AG04449 (cell line): ENCODE data around the gene CRYBB1.
A peak's percentile ranks its signal among the peaks of the same experiment; 100 is the strongest.

Experiments used
- CTCF ChIA-PET: fragments of 350-600 bp; formaldehyde crosslinking; extraction: SDS; loops from one replicate; lab custom pipeline; 2021; ENCODE audit warnings: antibody characterized with exemption; lab: Yijun Ruan, JAX
- POLR2A ChIA-PET: fragments of 400-600, 350-600 bp; formaldehyde crosslinking; extraction: SDS; loops from one replicate; lab custom pipeline; 2020; ENCODE audit warnings: antibody characterized with exemption, inconsistent platforms; lab: Yijun Ruan, JAX
- DNase-seq: peaks from one replicate; pipeline ENCODE4 v3.0.0-alpha.2; 2010; ENCODE audit warnings: low read depth, low spot score
- H3K4me3 ChIP-seq: 2 replicates; pipeline ENCODE4 v1.5.1; 2011; ENCODE audit warnings: low read depth, mild to moderate bottlenecking, control low read depth, low read length
- CTCF ChIP-seq: IDR thresholded peaks from one replicate; pipeline ENCODE4 v1.5.1; 2011; ENCODE audit warnings: mild to moderate bottlenecking, moderate library complexity, low read length, control low read depth, inconsistent platforms; ENCODE audit not compliant: insufficient read depth; ENCODE audit errors: missing control alignments

Gene CRYBB1

GRCh38 chr22:26617271-26618199, at the start of gene CRYBB1:
CRYBB1 (minus strand) TSS chr22:26618027; CDS start chr22:26616319, 1,708 bp downstream.
- no peak for TF ChIP-seq CTCF
- ChIA-PET CTCF (no interaction called here), POLR2A (no interaction called here)
- no peak within 1 kb of the TSS for H3K4me3 ChIP-seq
- no peak for DNase-seq

GRCh38 chr22:26667140-26667539, 49.3 kb upstream of the CRYBB1 start:
- CTCF ChIA-PET, result interaction anchor here (0.6 to 9.6 kb wide), 9 partner anchors 9 to 1165 kb away, joined by 3 to 150 read pairs (median 13); partner anchors contain the start of genes HPS4 and SRRD
- no peak overlapping the region for H3K4me3 ChIP-seq
- TF ChIP-seq CTCF, result no peak
- DNase-seq, result no peak
- POLR2A ChIA-PET, result interaction anchor here (1.0 kb wide), 1 partner anchor 155 kb away, joined by 3 read pairs; the partner anchor contains the start of gene TFIP11

GRCh38 chr22:26665813-26666231, 48.0 kb upstream of the CRYBB1 start:
- ChIA-PET CTCF (interaction anchor here (0.6 to 9.6 kb wide), 34 partner anchors 8 to 1175 kb away, joined by 3 to 150 read pairs (median 5); partner anchors contain the start of genes HPS4, SRRD and TFIP11), POLR2A (interaction anchor here (1.2 kb wide), 1 partner anchor 187 kb away, joined by 3 read pairs; no protein-coding TSS in a partner anchor)
- H3K4me3 ChIP-seq, result no peak overlapping the region
- no peak for TF ChIP-seq CTCF
- peak; percentile 52 for DNase-seq

- H3K4me3 ChIP-seq, result no peak overlapping the region
- TF ChIP-seq CTCF, result no peak
- CTCF ChIA-PET, result interaction anchor here (2.1 to 9.6 kb wide), 5 partner anchors 10 to 298 kb away, joined by 7 to 150 read pairs (median 26); no protein-coding TSS in a partner anchor
- POLR2A ChIA-PET, result no interaction called here
- no peak for DNase-seq
Measured at GRCh38 chr22:26663374-26663923, 45.6 kb upstream of the CRYBB1 start.

GRCh38 chr22:26662160-26662559, 44.3 kb upstream of the CRYBB1 start:
- no peak for TF ChIP-seq CTCF
- ChIA-PET CTCF (interaction anchor here (1.0 to 9.6 kb wide), 6 partner anchors 11 to 301 kb away, joined by 3 to 150 read pairs (median 14); partner anchors contain the start of gene SRRD), POLR2A (no interaction called here)
- DNase-seq, result no peak
- no peak overlapping the region for H3K4me3 ChIP-seq
